Adrenal gland (tissue), 5 donors: Measurements from ENCODE around the gene ADSL.

Experiments used
- CTCF ChIP-seq, 6 experiments: fragments of 450-650 bp in 4 of 6; fragments of 200-600 bp in 2 of 6; sonication (generic) in 1 of 6; IDR thresholded peaks; 1 replicate in 5 of 6; 2 replicates in 1 of 6; pipeline versions ENCODE4 v1.5.1 to v1.8.0; 2016 to 2021; ENCODE audit warnings: antibody characterized with exemption in 6 of 6, mild to moderate bottlenecking in 2 of 6, moderate library complexity in 1 of 6
- POLR2A ChIP-seq, 2 donors: fragments of 450-650 bp; IDR thresholded peaks; one replicate each; pipeline ENCODE4 v1.6.1; 2017; ENCODE audit warnings: antibody characterized with exemption in 2 of 2, mild to moderate bottlenecking in 2 of 2, moderate library complexity in 1 of 2
- donor health status: DM: no; HTN: no; CAD: no.

GRCh38 chr22:40309631-40310030 is 36.7 kb upstream of the ADSL start:
- TF ChIP-seq CTCF (IDR thresholded peaks at IDR 0.05), result no peak
- TF ChIP-seq POLR2A (IDR thresholded peaks at IDR 0.05), result no peak
